ENCODE measurements around the gene CPA1. TPM values are rescaled to one million over a fixed set of nuclear protein-coding genes. Genes with fewer than 3 reads are reported as not detected.
"Not testable (repeated sequence)": the region's sequence is repeated elsewhere in the genome, so short reads cannot be mapped to it uniquely, and the experiment has no call there.

The CPA1 gene
- total RNA-seq, 1 donor from 2014 or later = not detected

GRCh38 chr7:130369831-130370550 is 10.3 kb upstream of the CPA1 start:
- no peak overlapping the region for H3K4me3 Mint-ChIP-seq
- intact Hi-C loops (cut with micrococcal nuclease) = no loop called here
- H3K27ac Mint-ChIP-seq = no peak overlapping the region
- ChIA-PET POLR2A (interaction anchor here (0.6 kb wide), 1 partner anchor 687 kb away, joined by 4 read pairs; no protein-coding TSS in a partner anchor), CTCF (no interaction called here)
- ATAC-seq (ENCODE audit: low read depth) (no peak), DNase-seq (no peak)
- H3K27me3 Mint-ChIP-seq = no peaks in the 10 kb centered on the region
- no peaks in the 10 kb centered on the region for H3K4me1 Mint-ChIP-seq
- TF ChIP-seq CTCF (IDR thresholded peaks at IDR 0.05) = no peak
- no peaks in the 10 kb centered on the region for H3K36me3 Mint-ChIP-seq (ENCODE audit: low read depth)
- H3K9me3 Mint-ChIP-seq = no peaks in the 10 kb centered on the region

GRCh38 chr7:130371046-130371445 is 9.2 kb upstream of the CPA1 start:
- no peak overlapping the region for H3K27ac Mint-ChIP-seq
- peaks cover 2% of the 10 kb centered on the region for H3K9me3 Mint-ChIP-seq
- CTCF ChIA-PET = no interaction called here
- H3K27me3 Mint-ChIP-seq = no peaks in the 10 kb centered on the region
- no peaks in the 10 kb centered on the region for H3K36me3 Mint-ChIP-seq (ENCODE audit: low read depth)
- no peak overlapping the region for H3K4me3 Mint-ChIP-seq
- intact Hi-C loops (cut with micrococcal nuclease) = no loop called here
- no peaks in the 10 kb centered on the region for H3K4me1 Mint-ChIP-seq
- no peak for DNase-seq
- TF ChIP-seq CTCF (IDR thresholded peaks at IDR 0.05) = no peak
- ATAC-seq (ENCODE audit: low read depth) = no peak
- POLR2A ChIA-PET = interaction anchor here (0.5 kb wide), 1 partner anchor 337 kb away, joined by 6 read pairs; no protein-coding TSS in a partner anchor

GRCh38 chr7:130372402-130373165 is 7.7 kb upstream of the CPA1 start:
- POLR2A ChIA-PET = no interaction called here
- Mint-ChIP-seq H3K9me3 (peaks cover 12% of the 10 kb centered on the region), H3K36me3 (ENCODE audit: low read depth) (no peaks in the 10 kb centered on the region), H3K4me1 (no peaks in the 10 kb centered on the region), H3K27ac (no peak overlapping the region), H3K4me3 (no peak overlapping the region), H3K27me3 (no peaks in the 10 kb centered on the region)
- intact Hi-C loops (cut with micrococcal nuclease) = no loop called here
- DNase-seq = no peak
- ATAC-seq (ENCODE audit: low read depth) = no peak
- no peak for TF ChIP-seq CTCF (IDR thresholded peaks at IDR 0.05)
- CTCF ChIA-PET = no interaction called here

GRCh38 chr7:130374507-130374906 is 5.8 kb upstream of the CPA1 start:
- ChIA-PET CTCF (no interaction called here), POLR2A (no interaction called here)
- Mint-ChIP-seq H3K27me3 (no peaks in the 10 kb centered on the region), H3K36me3 (ENCODE audit: low read depth) (no peaks in the 10 kb centered on the region), H3K9me3 (peaks cover 12% of the 10 kb centered on the region), H3K4me1 (no peaks in the 10 kb centered on the region), H3K27ac (no peak overlapping the region), H3K4me3 (no peak overlapping the region)
- intact Hi-C loops (cut with micrococcal nuclease) = no loop called here
- no peak for TF ChIP-seq CTCF (IDR thresholded peaks at IDR 0.05)
- no peak for ATAC-seq (ENCODE audit: low read depth)
- no peak for DNase-seq

- H3K4me1 Mint-ChIP-seq; ATAC-seq (ENCODE audit: low read depth); DNase-seq; H3K36me3 Mint-ChIP-seq (ENCODE audit: low read depth); H3K4me3 Mint-ChIP-seq; H3K27ac Mint-ChIP-seq; intact Hi-C loops (cut with micrococcal nuclease); CTCF ChIA-PET; POLR2A ChIA-PET; H3K27me3 Mint-ChIP-seq: not testable (repeated sequence)
- peaks cover 12% of the 10 kb centered on the region for H3K9me3 Mint-ChIP-seq
Observed at GRCh38 chr7:130376461-130376860, 3.8 kb upstream of the CPA1 start.

Data from activated B cell treated with CpG ODN at 0.5 μM for 24 hours (primary cell).